ENCODE measurements around the gene ZNF385B.
A peak's percentile ranks its signal among the peaks of the same experiment; 100 is the strongest.

Gene ZNF385B

GRCh38 chr2:179843541-179843940 lies 17.9 kb downstream of the ZNF385B start:
- in situ Hi-C loops (cut with MboI; ENCODE audit: low pct_unique_long_range_greater_than_20kb, low sequenced_read_pairs, unreplicated experiment), result loop anchor here (25.0 kb wide), 1 partner anchor 244 kb away; no protein-coding TSS in a partner anchor
- no peak for DNase-seq (ENCODE audit: low spot score)
- no peak for TF ChIP-seq CTCF (IDR thresholded peaks at IDR 0.05; ENCODE audit: extremely low read depth, insufficient read depth, missing control alignments)

GRCh38 chr2:179842498-179843153 lies 18.8 kb downstream of the ZNF385B start:
- in situ Hi-C loops (cut with MboI; ENCODE audit: low pct_unique_long_range_greater_than_20kb, low sequenced_read_pairs, unreplicated experiment), result loop anchor here (25.0 kb wide), 1 partner anchor 245 kb away; no protein-coding TSS in a partner anchor
- no peak for DNase-seq (ENCODE audit: low spot score)
- peak; percentile 52 for TF ChIP-seq CTCF (IDR thresholded peaks at IDR 0.05; ENCODE audit: extremely low read depth, insufficient read depth, missing control alignments)

- TF ChIP-seq CTCF (IDR thresholded peaks at IDR 0.05; ENCODE audit: extremely low read depth, insufficient read depth, missing control alignments), result no peak
- in situ Hi-C loops (cut with MboI; ENCODE audit: low pct_unique_long_range_greater_than_20kb, low sequenced_read_pairs, unreplicated experiment), result loop anchor here (25.0 kb wide), 1 partner anchor 246 kb away; no protein-coding TSS in a partner anchor
These were observed 20.6 kb downstream of the ZNF385B start for GRCh38 chr2:179840840-179841239.

GRCh38 chr2:179837408-179837807 lies 24.0 kb downstream of the ZNF385B start:
- in situ Hi-C loops (cut with MboI; ENCODE audit: low pct_unique_long_range_greater_than_20kb, low sequenced_read_pairs, unreplicated experiment), result loop anchor here (25.0 kb wide), 1 partner anchor 250 kb away; no protein-coding TSS in a partner anchor
- TF ChIP-seq CTCF (IDR thresholded peaks at IDR 0.05; ENCODE audit: extremely low read depth, insufficient read depth, missing control alignments), result no peak
- no peak for DNase-seq (ENCODE audit: low spot score)

More at GRCh38 chr2:179840840-179841239, 20.6 kb downstream of the ZNF385B start:
- no peak for DNase-seq (ENCODE audit: low spot score)

GRCh38 chr2:179830043-179830787 lies 31.2 kb downstream of the ZNF385B start:
- in situ Hi-C loops (cut with MboI; ENCODE audit: low pct_unique_long_range_greater_than_20kb, low sequenced_read_pairs, unreplicated experiment), result loop anchor here (25.0 kb wide), 1 partner anchor 257 kb away; no protein-coding TSS in a partner anchor
- TF ChIP-seq CTCF (IDR thresholded peaks at IDR 0.05; ENCODE audit: extremely low read depth, insufficient read depth, missing control alignments), result no peak

GRCh38 chr2:179826297-179826696 lies 35.1 kb downstream of the ZNF385B start:
- TF ChIP-seq CTCF (IDR thresholded peaks at IDR 0.05; ENCODE audit: extremely low read depth, insufficient read depth, missing control alignments), result no peak
- in situ Hi-C loops (cut with MboI; ENCODE audit: low pct_unique_long_range_greater_than_20kb, low sequenced_read_pairs, unreplicated experiment), result loop anchor here (25.0 kb wide), 1 partner anchor 261 kb away; no protein-coding TSS in a partner anchor
- no peak for DNase-seq (ENCODE audit: low spot score)

More at GRCh38 chr2:179830043-179830787, 31.2 kb downstream of the ZNF385B start:
- no peak for DNase-seq (ENCODE audit: low spot score)
